Testis (tissue), 2 donors: Measurements from ENCODE around the gene SLC4A2.

Experiments used
- POLR2A ChIP-seq: fragments of 450-650 bp; IDR thresholded peaks from one replicate; pipeline ENCODE4 v1.6.1; 2017; ENCODE audit warnings: antibody characterized with exemption, mild to moderate bottlenecking, moderate library complexity
- TF ChIP-seq, protein P1 (sequence below), 3 experiments: fragments of 450-650 bp in 2 of 3; fragments of 200-600 bp in 1 of 3; sonication (generic) in 1 of 3; IDR thresholded peaks; one replicate each; pipeline ENCODE4 v1.5.1; 2016 to 2019; ENCODE audit warnings: antibody characterized with exemption in 3 of 3, mild to moderate bottlenecking in 2 of 3, moderate library complexity in 1 of 3

DNA sequence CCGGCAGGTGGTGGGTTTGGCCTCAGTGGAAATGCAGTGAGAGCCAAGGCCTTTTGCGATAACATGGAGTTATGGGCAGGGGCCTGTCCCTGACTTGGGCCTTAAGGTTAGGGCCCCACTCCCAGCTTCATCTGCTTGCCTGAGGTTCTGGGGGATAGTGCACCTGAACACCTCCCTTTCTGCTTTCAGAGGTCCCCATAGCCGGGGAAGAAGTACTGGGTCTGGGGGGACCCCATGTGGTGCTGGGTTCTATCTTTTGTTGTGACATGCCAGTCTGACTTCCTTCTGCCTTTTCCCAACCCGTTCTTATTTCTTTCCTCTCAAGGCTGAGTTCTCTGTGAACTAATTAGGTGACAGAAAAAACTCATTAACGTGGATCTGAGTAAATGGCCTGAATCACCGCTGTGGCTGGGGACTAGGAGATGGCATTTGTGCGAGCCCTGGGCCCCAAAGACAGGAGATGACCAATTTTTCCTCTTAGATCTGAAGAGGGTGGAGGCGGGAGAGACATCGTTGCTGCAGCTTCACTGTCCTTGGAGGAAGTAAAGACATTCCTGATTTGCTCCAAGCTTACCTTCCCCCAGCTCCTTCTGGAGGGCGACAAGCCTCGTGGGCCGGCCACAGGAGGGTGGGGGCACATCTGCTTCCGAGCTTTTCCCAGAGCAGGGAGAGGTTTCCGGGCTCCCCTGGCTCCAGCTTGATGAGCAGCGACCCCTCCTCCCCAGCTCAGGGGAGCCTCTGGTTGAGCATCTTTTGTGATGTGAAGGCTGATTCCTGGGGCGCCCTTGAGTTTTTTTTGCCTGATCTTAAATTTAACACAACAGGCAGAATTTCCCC, 28.8 kb downstream of the SLC4A2 start:
- TF ChIP-seq, protein P1, sequence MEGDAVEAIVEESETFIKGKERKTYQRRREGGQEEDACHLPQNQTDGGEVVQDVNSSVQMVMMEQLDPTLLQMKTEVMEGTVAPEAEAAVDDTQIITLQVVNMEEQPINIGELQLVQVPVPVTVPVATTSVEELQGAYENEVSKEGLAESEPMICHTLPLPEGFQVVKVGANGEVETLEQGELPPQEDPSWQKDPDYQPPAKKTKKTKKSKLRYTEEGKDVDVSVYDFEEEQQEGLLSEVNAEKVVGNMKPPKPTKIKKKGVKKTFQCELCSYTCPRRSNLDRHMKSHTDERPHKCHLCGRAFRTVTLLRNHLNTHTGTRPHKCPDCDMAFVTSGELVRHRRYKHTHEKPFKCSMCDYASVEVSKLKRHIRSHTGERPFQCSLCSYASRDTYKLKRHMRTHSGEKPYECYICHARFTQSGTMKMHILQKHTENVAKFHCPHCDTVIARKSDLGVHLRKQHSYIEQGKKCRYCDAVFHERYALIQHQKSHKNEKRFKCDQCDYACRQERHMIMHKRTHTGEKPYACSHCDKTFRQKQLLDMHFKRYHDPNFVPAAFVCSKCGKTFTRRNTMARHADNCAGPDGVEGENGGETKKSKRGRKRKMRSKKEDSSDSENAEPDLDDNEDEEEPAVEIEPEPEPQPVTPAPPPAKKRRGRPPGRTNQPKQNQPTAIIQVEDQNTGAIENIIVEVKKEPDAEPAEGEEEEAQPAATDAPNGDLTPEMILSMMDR (IDR thresholded peaks at IDR 0.05), result no peak
- no peak for TF ChIP-seq POLR2A
